GM23338 (cell line): Measurements from ENCODE around the gene CAMTA1. TPM values are rescaled to one million over a fixed set of nuclear protein-coding genes. Genes with fewer than 3 reads are reported as not detected.

Experiments used
- ATAC-seq: fragments of 200-7000 bp; cut with Tn5 transposase; 3 replicates; pipeline ENCODE4 v1.9.1; 2020
- DNase-seq: peaks from one replicate; pipeline ENCODE4 v3.0.0-alpha.2; 2015; ENCODE audit warnings: low spot score
- H2AFZ ChIP-seq: fragments of 200-600 bp; sonication (generic); 2 replicates; pipeline ENCODE4 v1.8.0; 2016; ENCODE audit warnings: antibody characterized with exemption, mild to moderate bottlenecking, moderate library complexity
- H3F3A ChIP-seq: fragments of 200-600 bp; sonication (generic); replicated peaks from 2 replicates; pipeline ENCODE4 v1.8.0; 2017; ENCODE audit warnings: antibody characterized with exemption, mixed run types, low read depth
- H3K27ac ChIP-seq: fragments of 200-600 bp; sonication (generic); 2 replicates; pipeline ENCODE4 v1.6.1; 2016; ENCODE audit warnings: low read depth
- H3K27me3 ChIP-seq: fragments of 200-600 bp; sonication (generic); 2 replicates; pipeline ENCODE4 v1.8.0; 2016; ENCODE audit warnings: mild to moderate bottlenecking, mixed run types, moderate library complexity; ENCODE audit not compliant: insufficient read depth
- H3K36me3 ChIP-seq: fragments of 200-600 bp; sonication (generic); 2 replicates; pipeline ENCODE4 v1.8.0; 2016; ENCODE audit warnings: mild to moderate bottlenecking; ENCODE audit not compliant: insufficient read depth
- H3K4me1 ChIP-seq: fragments of 200-600 bp; sonication (generic); 2 replicates; pipeline ENCODE4 v1.8.0; 2016; ENCODE audit warnings: mild to moderate bottlenecking, moderate library complexity; ENCODE audit not compliant: insufficient read depth
- H3K4me2 ChIP-seq: fragments of 200-600 bp; sonication (generic); 2 replicates; pipeline ENCODE4 v1.7.1; 2017; ENCODE audit warnings: mixed run types
- H3K4me3 ChIP-seq: fragments of 200-600 bp; sonication (generic); 2 replicates; pipeline ENCODE4 v1.6.1; 2016; ENCODE audit warnings: mixed run types
- H3K79me2 ChIP-seq: fragments of 200-600 bp; sonication (generic); replicated peaks from 2 replicates; pipeline ENCODE4 v1.8.0; 2017; ENCODE audit warnings: mild to moderate bottlenecking; ENCODE audit not compliant: insufficient read depth
- H3K9me2 ChIP-seq: fragments of 200-600 bp; sonication (generic); 2 replicates; pipeline ENCODE4 v1.8.0; 2017; ENCODE audit not compliant: insufficient read depth
- H4K20me1 ChIP-seq: fragments of 200-600 bp; sonication (generic); replicated peaks from 2 replicates; pipeline ENCODE4 v1.8.0; 2017; ENCODE audit warnings: mild to moderate bottlenecking; ENCODE audit not compliant: insufficient read depth
- H3K27ac Mint-ChIP-seq: 2 replicates; pipeline ENCODE4 v1.8.0; 2020; ENCODE audit warnings: inconsistent platforms, mild to moderate bottlenecking, moderate library complexity, mixed read lengths
- H3K27me3 Mint-ChIP-seq: 3 replicates; pipeline ENCODE4 v1.8.0; 2022; ENCODE audit warnings: low read depth, mild to moderate bottlenecking, moderate library complexity, mixed read lengths, inconsistent platforms; ENCODE audit not compliant: insufficient read depth, poor library complexity
- H3K36me3 Mint-ChIP-seq: 3 replicates; pipeline ENCODE4 v1.8.0; 2021; ENCODE audit warnings: low read depth, mild to moderate bottlenecking, inconsistent platforms, moderate library complexity, mixed read lengths
- H3K4me1 Mint-ChIP-seq: 3 replicates; pipeline ENCODE4 v1.8.0; 2020; ENCODE audit warnings: mild to moderate bottlenecking, inconsistent platforms, mixed read lengths
- H3K4me3 Mint-ChIP-seq: 3 replicates; pipeline ENCODE4 v1.8.0; 2021; ENCODE audit warnings: moderate library complexity, mild to moderate bottlenecking, inconsistent platforms, mixed read lengths
- H3K9me3 Mint-ChIP-seq: 3 replicates; pipeline ENCODE4 v1.8.0; 2020; ENCODE audit warnings: moderate library complexity, mild to moderate bottlenecking, inconsistent platforms, mixed read lengths
- CREB1 ChIP-seq: fragments of 250-450 bp; sonication (Bioruptor Pico); IDR thresholded peaks from 2 replicates; pipeline ENCODE4 v1.5.0; 2020; ENCODE audit warnings: low read depth, mild to moderate bottlenecking, moderate library complexity
- ETS1 ChIP-seq: IDR thresholded peaks from 2 replicates; pipeline ENCODE4 v1.6.1; 2016; ENCODE audit warnings: antibody characterized with exemption
- EZH2 ChIP-seq: fragments of 200-600 bp; sonication (generic); IDR thresholded peaks from one replicate; pipeline ENCODE4 v1.8.0; 2017; ENCODE audit warnings: antibody characterized with exemption, mild to moderate bottlenecking, low read depth; ENCODE audit not compliant: unreplicated experiment
- EZH2phosphoT487 ChIP-seq: fragments of 200-600 bp; sonication (generic); IDR thresholded peaks from one replicate; pipeline ENCODE4 v1.8.1; 2018; ENCODE audit warnings: antibody characterized with exemption; ENCODE audit not compliant: unreplicated experiment
- JUNB ChIP-seq: IDR thresholded peaks from one replicate; pipeline ENCODE4 v1.6.1; 2016; ENCODE audit warnings: antibody characterized with exemption; ENCODE audit not compliant: unreplicated experiment
- NANOG ChIP-seq: IDR thresholded peaks from 2 replicates; pipeline ENCODE4 v1.6.1; 2016; ENCODE audit warnings: antibody characterized with exemption, borderline replicate concordance
- POLR2AphosphoS5 ChIP-seq: IDR thresholded peaks from 2 replicates; pipeline ENCODE4 v1.6.1; 2016; ENCODE audit warnings: antibody characterized with exemption, low read depth
- REST ChIP-seq: IDR thresholded peaks from one replicate; pipeline ENCODE4 v1.6.1; 2018; ENCODE audit warnings: antibody characterized with exemption; ENCODE audit not compliant: unreplicated experiment
- STAT1 ChIP-seq: IDR thresholded peaks from one replicate; pipeline ENCODE4 v1.6.1; 2016; ENCODE audit warnings: antibody characterized with exemption; ENCODE audit not compliant: unreplicated experiment
- ZNF114 ChIP-seq: fragments of 250-450 bp; sonication (Bioruptor Pico); IDR thresholded peaks from 2 replicates; pipeline ENCODE4 v1.5.0; 2020; ENCODE audit warnings: mild to moderate bottlenecking, moderate library complexity
- ZNF331 ChIP-seq: fragments of 250-450 bp; sonication (Bioruptor Pico); IDR thresholded peaks from 2 replicates; pipeline ENCODE4 v1.5.0; 2020; ENCODE audit warnings: low read depth, mild to moderate bottlenecking, moderate library complexity
- polyA plus RNA-seq: library from polyadenylated mRNA; unstranded; fragments of >200 nt; fragmentation: Nextera tagmentation; extraction: Ambion mirVana; gene quantifications from 2 replicates; pipeline ENCODE4 v1.2.1, GENCODE V29; 2016
- total RNA-seq: library from RNA; depleted of rRNA; stranded (reverse); fragments of >200 nt; shearing (Covaris generic); gene quantifications from 2 replicates; pipeline ENCODE4 v1.2.3, GENCODE V29; 2014
- TF ChIP-seq, protein P1 (sequence below): fragments of 250-450 bp; sonication (Bioruptor Pico); IDR thresholded peaks from 2 replicates; pipeline ENCODE4 v1.5.0; 2020; ENCODE audit warnings: mild to moderate bottlenecking, moderate library complexity

The CAMTA1 gene
- total and polyA plus RNA-seq, 2 experiments from 2014 or later: 115 to 519 TPM

DNA sequence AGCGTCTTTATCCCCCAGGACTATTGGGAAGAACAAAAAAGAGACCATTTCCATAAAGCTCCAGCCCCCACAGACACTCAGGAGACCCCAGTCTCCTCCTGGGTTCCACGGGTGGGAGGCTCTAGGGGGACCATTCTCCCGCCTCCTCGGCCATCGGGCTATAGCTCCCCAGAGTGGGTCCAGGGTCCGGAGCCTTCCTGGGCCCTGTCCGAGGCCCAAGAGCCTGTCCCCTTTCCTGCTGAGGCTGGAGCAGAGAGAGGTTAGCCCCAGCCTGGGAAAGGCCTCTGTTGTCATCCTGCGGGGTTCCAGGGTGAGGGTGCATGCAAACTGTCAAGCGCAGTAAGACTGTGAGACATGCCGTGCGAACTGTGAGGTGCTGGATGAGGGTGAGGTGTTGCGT is 166.3 kb downstream of the CAMTA1 start (continued):
- TF ChIP-seq REST: no peak

- no peaks in the 10 kb centered on the region for H3K36me3 ChIP-seq
- H3K4me1 Mint-ChIP-seq: peaks cover 27% of the 10 kb centered on the region
- H2AFZ ChIP-seq: no peak overlapping the region
- no peak overlapping the region for H3K4me3 ChIP-seq
- H4K20me1 ChIP-seq: no peaks in the 10 kb centered on the region
- ATAC-seq (no peak), DNase-seq (no peak)
- no peak overlapping the region for H3K27ac Mint-ChIP-seq
- H3K27ac ChIP-seq: no peak overlapping the region
- H3K27me3 Mint-ChIP-seq: peaks cover 3% of the 10 kb centered on the region
- H3K9me2 ChIP-seq: no peaks in the 10 kb centered on the region
- 0 out of 2 replicates have a peak, but pooled peaks cover 2% of the 10 kb centered on the region for H3F3A ChIP-seq
- TF ChIP-seq, protein P1, sequence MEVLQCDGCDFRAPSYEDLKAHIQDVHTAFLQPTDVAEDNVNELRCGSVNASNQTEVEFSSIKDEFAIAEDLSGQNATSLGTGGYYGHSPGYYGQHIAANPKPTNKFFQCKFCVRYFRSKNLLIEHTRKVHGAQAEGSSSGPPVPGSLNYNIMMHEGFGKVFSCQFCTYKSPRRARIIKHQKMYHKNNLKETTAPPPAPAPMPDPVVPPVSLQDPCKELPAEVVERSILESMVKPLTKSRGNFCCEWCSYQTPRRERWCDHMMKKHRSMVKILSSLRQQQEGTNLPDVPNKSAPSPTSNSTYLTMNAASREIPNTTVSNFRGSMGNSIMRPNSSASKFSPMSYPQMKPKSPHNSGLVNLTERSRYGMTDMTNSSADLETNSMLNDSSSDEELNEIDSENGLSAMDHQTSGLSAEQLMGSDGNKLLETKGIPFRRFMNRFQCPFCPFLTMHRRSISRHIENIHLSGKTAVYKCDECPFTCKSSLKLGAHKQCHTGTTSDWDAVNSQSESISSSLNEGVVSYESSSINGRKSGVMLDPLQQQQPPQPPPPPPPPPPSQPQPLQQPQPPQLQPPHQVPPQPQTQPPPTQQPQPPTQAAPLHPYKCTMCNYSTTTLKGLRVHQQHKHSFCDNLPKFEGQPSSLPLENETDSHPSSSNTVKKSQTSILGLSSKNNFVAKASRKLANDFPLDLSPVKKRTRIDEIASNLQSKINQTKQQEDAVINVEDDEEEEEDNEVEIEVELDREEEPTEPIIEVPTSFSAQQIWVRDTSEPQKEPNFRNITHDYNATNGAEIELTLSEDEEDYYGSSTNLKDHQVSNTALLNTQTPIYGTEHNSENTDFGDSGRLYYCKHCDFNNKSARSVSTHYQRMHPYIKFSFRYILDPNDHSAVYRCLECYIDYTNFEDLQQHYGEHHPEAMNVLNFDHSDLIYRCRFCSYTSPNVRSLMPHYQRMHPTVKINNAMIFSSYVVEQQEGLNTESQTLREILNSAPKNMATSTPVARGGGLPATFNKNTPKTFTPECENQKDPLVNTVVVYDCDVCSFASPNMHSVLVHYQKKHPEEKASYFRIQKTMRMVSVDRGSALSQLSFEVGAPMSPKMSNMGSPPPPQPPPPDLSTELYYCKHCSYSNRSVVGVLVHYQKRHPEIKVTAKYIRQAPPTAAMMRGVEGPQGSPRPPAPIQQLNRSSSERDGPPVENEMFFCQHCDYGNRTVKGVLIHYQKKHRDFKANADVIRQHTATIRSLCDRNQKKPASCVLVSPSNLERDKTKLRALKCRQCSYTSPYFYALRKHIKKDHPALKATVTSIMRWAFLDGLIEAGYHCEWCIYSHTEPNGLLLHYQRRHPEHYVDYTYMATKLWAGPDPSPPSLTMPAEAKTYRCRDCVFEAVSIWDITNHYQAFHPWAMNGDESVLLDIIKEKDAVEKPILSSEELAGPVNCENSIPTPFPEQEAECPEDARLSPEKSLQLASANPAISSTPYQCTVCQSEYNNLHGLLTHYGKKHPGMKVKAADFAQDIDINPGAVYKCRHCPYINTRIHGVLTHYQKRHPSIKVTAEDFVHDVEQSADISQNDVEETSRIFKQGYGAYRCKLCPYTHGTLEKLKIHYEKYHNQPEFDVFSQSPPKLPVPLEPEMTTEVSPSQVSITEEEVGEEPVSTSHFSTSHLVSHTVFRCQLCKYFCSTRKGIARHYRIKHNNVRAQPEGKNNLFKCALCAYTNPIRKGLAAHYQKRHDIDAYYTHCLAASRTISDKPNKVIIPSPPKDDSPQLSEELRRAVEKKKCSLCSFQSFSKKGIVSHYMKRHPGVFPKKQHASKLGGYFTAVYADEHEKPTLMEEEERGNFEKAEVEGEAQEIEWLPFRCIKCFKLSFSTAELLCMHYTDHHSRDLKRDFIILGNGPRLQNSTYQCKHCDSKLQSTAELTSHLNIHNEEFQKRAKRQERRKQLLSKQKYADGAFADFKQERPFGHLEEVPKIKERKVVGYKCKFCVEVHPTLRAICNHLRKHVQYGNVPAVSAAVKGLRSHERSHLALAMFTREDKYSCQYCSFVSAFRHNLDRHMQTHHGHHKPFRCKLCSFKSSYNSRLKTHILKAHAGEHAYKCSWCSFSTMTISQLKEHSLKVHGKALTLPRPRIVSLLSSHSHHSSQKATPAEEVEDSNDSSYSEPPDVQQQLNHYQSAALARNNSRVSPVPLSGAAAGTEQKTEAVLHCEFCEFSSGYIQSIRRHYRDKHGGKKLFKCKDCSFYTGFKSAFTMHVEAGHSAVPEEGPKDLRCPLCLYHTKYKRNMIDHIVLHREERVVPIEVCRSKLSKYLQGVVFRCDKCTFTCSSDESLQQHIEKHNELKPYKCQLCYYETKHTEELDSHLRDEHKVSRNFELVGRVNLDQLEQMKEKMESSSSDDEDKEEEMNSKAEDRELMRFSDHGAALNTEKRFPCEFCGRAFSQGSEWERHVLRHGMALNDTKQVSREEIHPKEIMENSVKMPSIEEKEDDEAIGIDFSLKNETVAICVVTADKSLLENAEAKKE (CRISPR knock-in tag): no peak
- TF ChIP-seq JUNB (no peak), ZNF114 (no peak), POLR2AphosphoS5 (no peak), STAT1 (no peak), ZNF331 (no peak), NANOG (no peak), ETS1 (no peak), CREB1 (CRISPR knock-in tag) (no peak), EZH2phosphoT487 (no peak), EZH2 (no peak), REST (no peak)
- no peaks in the 10 kb centered on the region for H3K27me3 ChIP-seq
- H3K79me2 ChIP-seq: no peaks in the 10 kb centered on the region
- no peak overlapping the region for H3K4me2 ChIP-seq
- H3K36me3 Mint-ChIP-seq: no peaks in the 10 kb centered on the region
- no peak overlapping the region for H3K4me3 Mint-ChIP-seq
- H3K4me1 ChIP-seq: peaks cover 14% of the 10 kb centered on the region
- no peaks in the 10 kb centered on the region for H3K9me3 Mint-ChIP-seq
These were observed 168.0 kb downstream of the CAMTA1 start for GRCh38 chr1:6953216-6953615.
